Measurements from ENCODE around the gene RNU7-1. TPM values are rescaled to one million over a fixed set of nuclear protein-coding genes. Genes with fewer than 3 reads are reported as not detected.

RNU7-1 gene
- total and polyA plus RNA-seq, 2 of the 4 experiments (the other 2 are of a cell fraction) = not detected

DNA sequence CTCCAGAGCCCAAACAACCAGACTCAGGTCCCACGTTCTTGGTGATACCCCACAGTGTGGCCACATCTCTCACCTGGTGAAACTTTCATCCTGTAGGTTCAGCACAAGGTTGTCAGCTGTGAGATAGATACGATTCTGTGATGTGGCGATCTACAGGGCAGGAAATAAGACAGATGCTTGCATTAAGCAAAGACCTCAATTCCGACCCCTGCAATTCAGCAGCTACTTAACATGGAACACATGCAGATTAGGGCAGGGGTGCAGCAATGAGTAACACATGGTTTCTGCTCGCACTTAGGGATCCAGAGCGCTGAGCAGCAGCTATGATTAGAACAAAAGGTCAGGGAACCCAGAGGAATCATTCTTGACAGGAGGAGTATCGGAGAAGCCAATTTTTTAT is 22.7 kb downstream of the RNU7-1 start:
- Histone ChIP-seq H3K4me2 (ENCODE audit: low read depth, low read length) (no peak overlapping the region), H3K9ac (ENCODE audit: low read depth, low read length) (no peak overlapping the region), H4K91ac (ENCODE audit: insufficient read depth, low read depth, low read length) (no peak overlapping the region), H3K4ac (ENCODE audit: low read depth, low read length) (no peak overlapping the region), H2BK120ac (ENCODE audit: low read depth, low read length) (no peak overlapping the region), H2BK5ac (ENCODE audit: low read depth, low read length, poor library complexity, severe bottlenecking) (no peak overlapping the region), H3K27ac (ENCODE audit: insufficient read depth, low read length) (no peak overlapping the region), H2AK5ac (ENCODE audit: low read depth, low read length) (no peak overlapping the region), H2AK9ac (replicated peaks; ENCODE audit: low read depth, low read length, poor library complexity) (no peak overlapping the region), H2BK15ac (ENCODE audit: low read depth, low read length) (no peak overlapping the region), H3K23ac (ENCODE audit: low read depth, low read length) (no peak overlapping the region), H3K56ac (ENCODE audit: extremely low read depth, insufficient read depth, low read length) (no peak overlapping the region), H3K9me3 (ENCODE audit: control insufficient read depth, insufficient read depth, low read length) (no peaks in the 10 kb centered on the region), H4K20me1 (ENCODE audit: insufficient read depth, low read length) (no peaks in the 10 kb centered on the region), H3K4me1 (ENCODE audit: control insufficient read depth, insufficient read depth, low read length) (peaks cover 9% of the 10 kb centered on the region), H3K9me1 (ENCODE audit: insufficient read depth, low read length) (no peaks in the 10 kb centered on the region), H4K5ac (ENCODE audit: low read depth, low read length) (no peak overlapping the region), H3K36me3 (ENCODE audit: control insufficient read depth, insufficient read depth, low read length) (peaks cover 38% of the 10 kb centered on the region), H3K79me1 (ENCODE audit: low read depth in 1 of 2, low read length in 2 of 2) (peaks cover 13 to 37% of the 10 kb centered on the region in 2 experiments), H3K14ac (replicated peaks; ENCODE audit: low read depth, low read length) (no peak overlapping the region), H3K18ac (ENCODE audit: low read depth, low read length) (no peak overlapping the region), H4K8ac (ENCODE audit: low read depth in 2 of 2, low read length in 2 of 2) (no peak overlapping the region), H2BK20ac (ENCODE audit: low read depth, low read length) (no peak overlapping the region), H2AFZ (replicated peaks; ENCODE audit: low read length, poor library complexity) (no peak overlapping the region), H3K4me3 (ENCODE audit: insufficient read depth, low read depth, low read length) (no peak overlapping the region), H3K27me3 (ENCODE audit: control insufficient read depth, insufficient read depth, low read length) (no peaks in the 10 kb centered on the region)
- in situ Hi-C loops (cut with MboI; ENCODE audit: low sequenced_read_pairs) (no loop called here), dilution Hi-C loops (cut with HindIII; ENCODE audit: low sequenced_read_pairs, unreplicated experiment) (no loop called here), intact Hi-C loops (cut with micrococcal nuclease) (no loop called here)
- DNase-seq (no peak), ATAC-seq (ENCODE audit: low read depth) (no peak)
- ChIA-PET CTCF (no interaction called here), POLR2A (ENCODE audit: unreplicated experiment) (no interaction called here)
- TF ChIP-seq CHD1 (IDR thresholded peaks at IDR 0.05; ENCODE audit: low read depth, low read length) (no peak), NFE2L2 (IDR thresholded peaks at IDR 0.05; ENCODE audit: low read depth, low read length) (no peak), USF2 (IDR thresholded peaks at IDR 0.05; ENCODE audit: low read depth, low read length) (no peak), SMC3 (IDR thresholded peaks at IDR 0.05; ENCODE audit: low read depth, low read length) (no peak), MAFK (IDR thresholded peaks at IDR 0.05; ENCODE audit: low read depth, low read length) (no peak), RAD21 (IDR thresholded peaks at IDR 0.05; ENCODE audit: low read length) (no peak), MAZ (IDR thresholded peaks at IDR 0.05; ENCODE audit: borderline replicate concordance, low read depth, low read length) (no peak), FOS (IDR thresholded peaks at IDR 0.05; ENCODE audit: low read depth, low read length) (no peak), RFX5 (IDR thresholded peaks at IDR 0.05; ENCODE audit: low read depth, low read length) (no peak), RCOR1 (IDR thresholded peaks at IDR 0.05; ENCODE audit: insufficient replicate concordance, low read length) (no peak), MXI1 (IDR thresholded peaks at IDR 0.05; ENCODE audit: borderline replicate concordance, low read depth, low read length) (no peak), BHLHE40 (IDR thresholded peaks at IDR 0.05; ENCODE audit: low read depth, low read length) (no peak), CEBPB (IDR thresholded peaks at IDR 0.05; ENCODE audit: low read depth, low read length) (no peak), POLR2A (IDR thresholded peaks at IDR 0.05; ENCODE audit: low read depth, low read length) (no peak)
- TF ChIP-seq, protein P1, sequence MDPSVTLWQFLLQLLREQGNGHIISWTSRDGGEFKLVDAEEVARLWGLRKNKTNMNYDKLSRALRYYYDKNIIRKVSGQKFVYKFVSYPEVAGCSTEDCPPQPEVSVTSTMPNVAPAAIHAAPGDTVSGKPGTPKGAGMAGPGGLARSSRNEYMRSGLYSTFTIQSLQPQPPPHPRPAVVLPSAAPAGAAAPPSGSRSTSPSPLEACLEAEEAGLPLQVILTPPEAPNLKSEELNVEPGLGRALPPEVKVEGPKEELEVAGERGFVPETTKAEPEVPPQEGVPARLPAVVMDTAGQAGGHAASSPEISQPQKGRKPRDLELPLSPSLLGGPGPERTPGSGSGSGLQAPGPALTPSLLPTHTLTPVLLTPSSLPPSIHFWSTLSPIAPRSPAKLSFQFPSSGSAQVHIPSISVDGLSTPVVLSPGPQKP (IDR thresholded peaks at IDR 0.05; ENCODE audit: borderline replicate concordance, low read depth, low read length) = no peak
- TF ChIP-seq, protein P2, sequence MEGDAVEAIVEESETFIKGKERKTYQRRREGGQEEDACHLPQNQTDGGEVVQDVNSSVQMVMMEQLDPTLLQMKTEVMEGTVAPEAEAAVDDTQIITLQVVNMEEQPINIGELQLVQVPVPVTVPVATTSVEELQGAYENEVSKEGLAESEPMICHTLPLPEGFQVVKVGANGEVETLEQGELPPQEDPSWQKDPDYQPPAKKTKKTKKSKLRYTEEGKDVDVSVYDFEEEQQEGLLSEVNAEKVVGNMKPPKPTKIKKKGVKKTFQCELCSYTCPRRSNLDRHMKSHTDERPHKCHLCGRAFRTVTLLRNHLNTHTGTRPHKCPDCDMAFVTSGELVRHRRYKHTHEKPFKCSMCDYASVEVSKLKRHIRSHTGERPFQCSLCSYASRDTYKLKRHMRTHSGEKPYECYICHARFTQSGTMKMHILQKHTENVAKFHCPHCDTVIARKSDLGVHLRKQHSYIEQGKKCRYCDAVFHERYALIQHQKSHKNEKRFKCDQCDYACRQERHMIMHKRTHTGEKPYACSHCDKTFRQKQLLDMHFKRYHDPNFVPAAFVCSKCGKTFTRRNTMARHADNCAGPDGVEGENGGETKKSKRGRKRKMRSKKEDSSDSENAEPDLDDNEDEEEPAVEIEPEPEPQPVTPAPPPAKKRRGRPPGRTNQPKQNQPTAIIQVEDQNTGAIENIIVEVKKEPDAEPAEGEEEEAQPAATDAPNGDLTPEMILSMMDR (conservative IDR thresholded peaks at IDR 0.05; ENCODE audit: low read depth, low read length) = no peak
- WGBS, 2 experiments (ENCODE audit: extremely low coverage in 2 of 2, insufficient read length in 1 of 2) = 76% methylated on average over 2 of the region's 7 CpGs; no CpG with 5 or more reads in 1 of the 2 experiments
- BruUV-seq (replicated peaks) = no TSS peak

Measured in IMR-90 (cell line).